PC-3 (cell line): ENCODE measurements around the gene ZCCHC2. TPM values are rescaled to one million over a fixed set of nuclear protein-coding genes. Genes with fewer than 3 reads are reported as not detected.

Experiments used
- ATAC-seq: fragments of 200-7000 bp; cut with Tn5 transposase; 2 replicates; pipeline ENCODE4 v1.9.1; 2020; ENCODE audit warnings: mild to moderate bottlenecking, moderate library complexity
- BruUV-seq: library from RNA; stranded (reverse); fragments of 400-500 nt; replicated peaks from 2 replicates; lab custom pipeline; 2021; lab: Mats Ljungman, UMichigan
- CTCF ChIA-PET: fragments of 300-600 bp; sonication (Branson Sonifier 250); formaldehyde crosslinking; loops from one replicate; lab custom pipeline; 2022; ENCODE audit warnings: antibody characterized with exemption; lab: Charles Lee
- POLR2A ChIA-PET: fragments of 300-600 bp; sonication (Branson Sonifier 250); formaldehyde crosslinking; loops from one replicate; lab custom pipeline; 2022; ENCODE audit warnings: antibody characterized with exemption; ENCODE audit not compliant: unreplicated experiment; lab: Charles Lee
- DNase-seq: peaks from one replicate; pipeline ENCODE4 v3.0.0-alpha.2; 2015
- H2AFZ ChIP-seq: fragments of 300-600 bp; sonication (generic); 2 replicates; pipeline ENCODE4 v1.6.0; 2016; ENCODE audit warnings: antibody characterized with exemption, low read length
- H3F3A ChIP-seq: fragments of 300-600 bp; sonication (generic); one replicate; pipeline ENCODE4 v1.6.0; 2017; ENCODE audit warnings: antibody characterized with exemption, low read length, control low read depth, mild to moderate bottlenecking; ENCODE audit not compliant: unreplicated experiment
- H3K27ac ChIP-seq: fragments of 300-600 bp; sonication (generic); 2 replicates; pipeline ENCODE4 v1.5.1; 2016; ENCODE audit warnings: mild to moderate bottlenecking, low read length
- H3K27me3 ChIP-seq: fragments of 300-600 bp; sonication (generic); 2 replicates; pipeline ENCODE4 v1.6.1; 2016; ENCODE audit warnings: low read length, mixed read lengths
- H3K36me3 ChIP-seq: fragments of 300-600 bp; sonication (generic); 2 replicates; pipeline ENCODE4 v1.6.1; 2016; ENCODE audit warnings: low read depth, mixed run types, low read length, mixed read lengths
- H3K4me1 ChIP-seq: fragments of 300-600 bp; sonication (generic); 2 replicates; pipeline ENCODE4 v1.5.1; 2016; ENCODE audit warnings: low read length; ENCODE audit not compliant: insufficient read depth
- H3K4me2 ChIP-seq: fragments of 300-600 bp; sonication (generic); 2 replicates; pipeline ENCODE4 v1.6.0; 2016; ENCODE audit warnings: low read length
- H3K4me3 ChIP-seq: fragments of 300-600 bp; sonication (generic); 2 replicates; pipeline ENCODE4 v1.5.1; 2016; ENCODE audit warnings: mild to moderate bottlenecking, low read length, mixed read lengths
- H3K79me2 ChIP-seq: fragments of 300-600 bp; sonication (generic); 2 replicates; pipeline ENCODE4 v1.6.1; 2017; ENCODE audit warnings: low read length, mixed read lengths
- H3K9ac ChIP-seq: fragments of 300-600 bp; sonication (generic); 2 replicates; pipeline ENCODE4 v1.6.0; 2016; ENCODE audit warnings: mild to moderate bottlenecking, low read length
- H3K9me2 ChIP-seq: fragments of 300-600 bp; sonication (generic); replicated peaks from 2 replicates; pipeline ENCODE4 v1.6.1; 2016; ENCODE audit warnings: mixed run types, low read length, mixed read lengths
- H3K9me3 ChIP-seq: fragments of 300-600 bp; sonication (generic); 2 replicates; pipeline ENCODE4 v1.6.1; 2016; ENCODE audit warnings: low read length, mixed read lengths
- H4K20me1 ChIP-seq: fragments of 300-600 bp; sonication (generic); 2 replicates; pipeline ENCODE4 v1.6.1; 2016; ENCODE audit warnings: low read length, mixed read lengths
- CTCF ChIP-seq: fragments of 300-600 bp; sonication (generic); conservative IDR thresholded peaks from 2 replicates; pipeline ENCODE4 v1.5.1; 2017; ENCODE audit warnings: antibody characterized with exemption, low read depth, mild to moderate bottlenecking, low read length
- EZH2 ChIP-seq: fragments of 300-600 bp; sonication (generic); IDR thresholded peaks from one replicate; pipeline ENCODE4 v1.6.1; 2017; ENCODE audit warnings: antibody characterized with exemption, mild to moderate bottlenecking, low read length; ENCODE audit not compliant: unreplicated experiment
- EZH2phosphoT487 ChIP-seq: fragments of 300-600 bp; sonication (generic); IDR thresholded peaks from 2 replicates; pipeline ENCODE4 v1.6.1; 2018; ENCODE audit warnings: mild to moderate bottlenecking, antibody characterized with exemption, low read length, borderline replicate concordance
- intact Hi-C: fragments of 100-400 bp; cut with micrococcal nuclease; formaldehyde crosslinking; loops from 2 replicates; pipeline ENCODE4 v1.9.0; 2023
- total RNA-seq: library from RNA; depleted of rRNA; stranded (reverse); fragments of >200 nt; gene quantifications from 2 replicates; pipeline ENCODE4 v1.2.3, GENCODE V29; 2014

ZCCHC2 gene
- total RNA-seq, 1 experiment from 2014 or later, result 17.3 TPM

GRCh38 chr18:62566199-62566598 is 43.4 kb downstream of the ZCCHC2 start:
- Histone ChIP-seq H3F3A (no peaks in the 10 kb centered on the region), H3K79me2 (no peaks in the 10 kb centered on the region), H2AFZ (no peak overlapping the region), H3K4me1 (no peaks in the 10 kb centered on the region), H3K9me3 (no peaks in the 10 kb centered on the region), H3K4me3 (no peak overlapping the region), H3K27ac (no peak overlapping the region), H4K20me1 (no peaks in the 10 kb centered on the region), H3K9me2 (no peaks in the 10 kb centered on the region), H3K36me3 (peaks cover 29% of the 10 kb centered on the region), H3K9ac (no peak overlapping the region), H3K4me2 (no peak overlapping the region), H3K27me3 (no peaks in the 10 kb centered on the region)
- POLR2A ChIA-PET, result no interaction called here
- peak; percentile 42 for TF ChIP-seq CTCF
- TF ChIP-seq EZH2, result no peak
- TF ChIP-seq EZH2phosphoT487, result no peak
- no TSS peak for BruUV-seq
- intact Hi-C loops, result loop anchor here (1.0 to 5.0 kb wide), 2 partner anchors 39 to 141 kb away; no protein-coding TSS in a partner anchor
- ATAC-seq (peak; percentile 43; the same call in 1 of the 2 replicates), DNase-seq (peak; percentile 42)
- CTCF ChIA-PET, result interaction anchor here (0.6 to 1.0 kb wide), 3 partner anchors 17 to 141 kb away, joined by 3 to 4 read pairs (median 4); no protein-coding TSS in a partner anchor

GRCh38 chr18:62566818-62567217 is 44.0 kb downstream of the ZCCHC2 start:
- H3K79me2 ChIP-seq, result no peaks in the 10 kb centered on the region
- H3F3A ChIP-seq, result no peaks in the 10 kb centered on the region
- intact Hi-C loops, result loop anchor here (1.0 to 5.0 kb wide), 2 partner anchors 40 to 142 kb away; no protein-coding TSS in a partner anchor
- no peak overlapping the region for H3K4me2 ChIP-seq
- no peaks in the 10 kb centered on the region for H3K9me2 ChIP-seq
- H3K4me3 ChIP-seq, result no peak overlapping the region
- no peak for ATAC-seq
- H3K9me3 ChIP-seq, result no peaks in the 10 kb centered on the region
- peaks cover 31% of the 10 kb centered on the region for H3K36me3 ChIP-seq
- BruUV-seq, result no TSS peak
- no peak overlapping the region for H3K27ac ChIP-seq
- H3K4me1 ChIP-seq, result no peaks in the 10 kb centered on the region
- no peaks in the 10 kb centered on the region for H4K20me1 ChIP-seq
- POLR2A ChIA-PET, result no interaction called here
- no peak for DNase-seq
- no peaks in the 10 kb centered on the region for H3K27me3 ChIP-seq
- CTCF ChIA-PET, result interaction anchor here (0.6 to 1.0 kb wide), 3 partner anchors 17 to 141 kb away, joined by 3 to 4 read pairs (median 4); no protein-coding TSS in a partner anchor
- TF ChIP-seq CTCF (no peak), EZH2 (no peak), EZH2phosphoT487 (no peak)
- no peak overlapping the region for H2AFZ ChIP-seq
- no peak overlapping the region for H3K9ac ChIP-seq

GRCh38 chr18:62569081-62569655 is 46.3 kb downstream of the ZCCHC2 start:
- H3K9me2 ChIP-seq, result no peaks in the 10 kb centered on the region
- POLR2A ChIA-PET, result no interaction called here
- no peaks in the 10 kb centered on the region for H3F3A ChIP-seq
- no peaks in the 10 kb centered on the region for H3K9me3 ChIP-seq
- H3K4me2 ChIP-seq, result no peak overlapping the region
- TF ChIP-seq EZH2phosphoT487, result no peak
- no peak for TF ChIP-seq CTCF
- no peak for TF ChIP-seq EZH2
- no TSS peak for BruUV-seq
- H3K36me3 ChIP-seq, result peaks cover 41% of the 10 kb centered on the region
- intact Hi-C loops, result loop anchor here (5.0 kb wide), 1 partner anchor 42 kb away; no protein-coding TSS in a partner anchor
- H3K27me3 ChIP-seq, result no peaks in the 10 kb centered on the region
- H3K4me1 ChIP-seq, result no peaks in the 10 kb centered on the region
- no peak for DNase-seq
- H2AFZ ChIP-seq, result no peak overlapping the region
- H3K79me2 ChIP-seq, result no peaks in the 10 kb centered on the region
- CTCF ChIA-PET, result no interaction called here
- H3K27ac ChIP-seq, result no peak overlapping the region
- ATAC-seq, result no peak
- H4K20me1 ChIP-seq, result no peaks in the 10 kb centered on the region
- no peak overlapping the region for H3K4me3 ChIP-seq
- no peak overlapping the region for H3K9ac ChIP-seq
